Muscle layer of duodenum (tissue), 2 donors: ENCODE measurements around the gene MOK.

Experiments used
- H3K27ac ChIP-seq: one replicate; pipeline ENCODE4 v1.7.0; 2013; ENCODE audit warnings: mild to moderate bottlenecking, low read length
- H3K27me3 ChIP-seq: one replicate; pipeline ENCODE4 v1.7.0; 2013; ENCODE audit warnings: low read depth, mild to moderate bottlenecking, control low read depth, low read length
- H3K36me3 ChIP-seq, 2 donors: one replicate each; pipeline ENCODE4 v1.7.0; 2013; ENCODE audit warnings: low read length in 2 of 2, control low read depth in 1 of 2, mild to moderate bottlenecking in 1 of 2; ENCODE audit not compliant: insufficient read depth in 2 of 2, control insufficient read depth in 1 of 2
- H3K4me1 ChIP-seq, 2 donors: one replicate each; pipeline ENCODE4 v1.7.0; 2013; ENCODE audit warnings: low read length in 2 of 2, mild to moderate bottlenecking in 2 of 2, control low read depth in 1 of 2, moderate library complexity in 1 of 2; ENCODE audit not compliant: insufficient read depth in 2 of 2, control insufficient read depth in 1 of 2
- H3K4me3 ChIP-seq, 2 donors: one replicate each; pipeline ENCODE4 v1.7.0; 2013; ENCODE audit warnings: low read length in 2 of 2, low read depth in 1 of 2, mild to moderate bottlenecking in 1 of 2
- H3K9me3 ChIP-seq, 2 donors: one replicate each; pipeline ENCODE4 v1.7.0; 2013; ENCODE audit warnings: low read length in 2 of 2, control low read depth in 1 of 2, mild to moderate bottlenecking in 1 of 2; ENCODE audit not compliant: control insufficient read depth in 1 of 2
- donor health status: healthy.

Gene MOK

GRCh38 chr14:102229071-102229738 lies 75.8 kb downstream of the MOK start:
- Histone ChIP-seq H3K4me3 (no peak overlapping the region), H3K4me1 (no peaks in the 10 kb centered on the region), H3K27ac (no peak overlapping the region), H3K36me3 (peaks cover 0 to 12% of the 10 kb centered on the region in 2 donors), H3K9me3 (no peaks in the 10 kb centered on the region), H3K27me3 (no peaks in the 10 kb centered on the region)

GRCh38 chr14:102227184-102227964 lies 77.6 kb downstream of the MOK start:
- no peaks in the 10 kb centered on the region for H3K9me3 ChIP-seq
- H3K27me3 ChIP-seq, result no peaks in the 10 kb centered on the region
- no peak overlapping the region for H3K27ac ChIP-seq
- H3K4me1 ChIP-seq, result no peaks in the 10 kb centered on the region
- H3K4me3 ChIP-seq, result no peak overlapping the region
- peaks cover 3 to 20% of the 10 kb centered on the region in 2 donors for H3K36me3 ChIP-seq

- Histone ChIP-seq H3K4me1 (no peaks in the 10 kb centered on the region), H3K4me3 (no peak overlapping the region), H3K27ac (no peak overlapping the region), H3K9me3 (no peaks in the 10 kb centered on the region), H3K27me3 (no peaks in the 10 kb centered on the region), H3K36me3 (peaks cover 4 to 24% of the 10 kb centered on the region in 2 donors)
Observed at GRCh38 chr14:102226356-102227125, 78.4 kb downstream of the MOK start.

- no peak overlapping the region for H3K27ac ChIP-seq
- no peaks in the 10 kb centered on the region for H3K27me3 ChIP-seq
- H3K9me3 ChIP-seq, result no peaks in the 10 kb centered on the region
- H3K4me1 ChIP-seq, result no peaks in the 10 kb centered on the region
- no peak overlapping the region for H3K4me3 ChIP-seq
- peaks cover 4 to 29% of the 10 kb centered on the region in 2 donors for H3K36me3 ChIP-seq
Observed at GRCh38 chr14:102225936-102226335, 79.0 kb downstream of the MOK start.

- Histone ChIP-seq H3K4me1 (no peaks in the 10 kb centered on the region), H3K36me3 (peaks cover 4 to 29% of the 10 kb centered on the region in 2 donors), H3K27ac (no peak overlapping the region), H3K27me3 (no peaks in the 10 kb centered on the region), H3K4me3 (no peak overlapping the region), H3K9me3 (no peaks in the 10 kb centered on the region)
Observed at GRCh38 chr14:102225386-102225785, 79.6 kb downstream of the MOK start.

- H3K27ac ChIP-seq, result no peak overlapping the region
- no peaks in the 10 kb centered on the region for H3K9me3 ChIP-seq
- no peaks in the 10 kb centered on the region for H3K4me1 ChIP-seq
- H3K4me3 ChIP-seq, result no peak overlapping the region
- peaks cover 4 to 22% of the 10 kb centered on the region in 2 donors for H3K36me3 ChIP-seq
- H3K27me3 ChIP-seq, result no peaks in the 10 kb centered on the region
Observed at GRCh38 chr14:102223682-102224081, 81.3 kb downstream of the MOK start.

GRCh38 chr14:102222751-102223150 lies 82.2 kb downstream of the MOK start:
- Histone ChIP-seq H3K36me3 (peaks cover 4 to 22% of the 10 kb centered on the region in 2 donors), H3K27ac (no peak overlapping the region), H3K4me1 (no peaks in the 10 kb centered on the region), H3K27me3 (no peaks in the 10 kb centered on the region), H3K9me3 (no peaks in the 10 kb centered on the region), H3K4me3 (no peak overlapping the region)

- Histone ChIP-seq H3K27me3 (no peaks in the 10 kb centered on the region), H3K9me3 (no peaks in the 10 kb centered on the region), H3K4me1 (no peaks in the 10 kb centered on the region), H3K27ac (no peak overlapping the region), H3K4me3 (no peak overlapping the region), H3K36me3 (peaks cover 4 to 22% of the 10 kb centered on the region in 2 donors)
Observed at GRCh38 chr14:102222009-102222575, 82.9 kb downstream of the MOK start.

GRCh38 chr14:102221026-102221425 lies 83.9 kb downstream of the MOK start:
- no peak overlapping the region for H3K27ac ChIP-seq
- no peak overlapping the region for H3K4me3 ChIP-seq
- no peaks in the 10 kb centered on the region for H3K9me3 ChIP-seq
- H3K27me3 ChIP-seq, result no peaks in the 10 kb centered on the region
- peaks cover 4 to 22% of the 10 kb centered on the region in 2 donors for H3K36me3 ChIP-seq
- H3K4me1 ChIP-seq, result peaks cover 0 to 3% of the 10 kb centered on the region in 2 donors

GRCh38 chr14:102220031-102220430 lies 84.9 kb downstream of the MOK start:
- Histone ChIP-seq H3K4me1 (peaks cover 0 to 12% of the 10 kb centered on the region in 2 donors), H3K27me3 (no peaks in the 10 kb centered on the region), H3K27ac (no peak overlapping the region), H3K4me3 (no peak overlapping the region), H3K36me3 (peaks cover 4 to 22% of the 10 kb centered on the region in 2 donors), H3K9me3 (no peaks in the 10 kb centered on the region)

GRCh38 chr14:102219316-102219715 lies 85.6 kb downstream of the MOK start:
- Histone ChIP-seq H3K4me1 (peaks cover 0 to 16% of the 10 kb centered on the region in 2 donors), H3K36me3 (peaks cover 4 to 22% of the 10 kb centered on the region in 2 donors), H3K27me3 (no peaks in the 10 kb centered on the region), H3K4me3 (no peak overlapping the region), H3K27ac (no peak overlapping the region), H3K9me3 (no peaks in the 10 kb centered on the region)
